ENCODE data around the gene DENND1B. TPM values are rescaled to one million over a fixed set of nuclear protein-coding genes. Genes with fewer than 3 reads are reported as not detected.

DENND1B gene
- total RNA-seq, 4 donors from 2014 or later, result 1.8 to 37.5 (median 19.5) TPM

DNA sequence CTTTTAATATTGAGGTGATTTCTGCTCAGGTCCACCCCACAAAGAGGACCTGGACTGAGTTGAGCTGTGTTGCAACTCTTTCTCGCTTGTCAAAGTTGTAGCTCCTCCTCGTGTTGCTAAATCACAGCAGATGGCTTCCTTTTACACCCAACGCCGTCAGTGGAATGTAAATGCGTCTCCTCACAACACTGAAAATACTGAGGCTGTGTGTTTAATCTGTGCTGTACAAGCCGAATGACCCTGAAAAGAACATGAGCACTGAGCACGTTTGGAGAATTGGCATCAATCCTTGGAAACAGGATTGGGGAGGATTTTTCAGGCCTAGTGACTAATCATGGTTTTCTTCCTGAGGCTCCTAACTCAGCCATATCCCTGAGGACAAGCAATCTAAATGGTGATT lies 311.2 kb downstream of the DENND1B start:
- peak; percentile 36 to 51 for DNase-seq
- TF ChIP-seq POLR2A (IDR thresholded peaks at IDR 0.05), result no peak
- TF ChIP-seq, protein P1, sequence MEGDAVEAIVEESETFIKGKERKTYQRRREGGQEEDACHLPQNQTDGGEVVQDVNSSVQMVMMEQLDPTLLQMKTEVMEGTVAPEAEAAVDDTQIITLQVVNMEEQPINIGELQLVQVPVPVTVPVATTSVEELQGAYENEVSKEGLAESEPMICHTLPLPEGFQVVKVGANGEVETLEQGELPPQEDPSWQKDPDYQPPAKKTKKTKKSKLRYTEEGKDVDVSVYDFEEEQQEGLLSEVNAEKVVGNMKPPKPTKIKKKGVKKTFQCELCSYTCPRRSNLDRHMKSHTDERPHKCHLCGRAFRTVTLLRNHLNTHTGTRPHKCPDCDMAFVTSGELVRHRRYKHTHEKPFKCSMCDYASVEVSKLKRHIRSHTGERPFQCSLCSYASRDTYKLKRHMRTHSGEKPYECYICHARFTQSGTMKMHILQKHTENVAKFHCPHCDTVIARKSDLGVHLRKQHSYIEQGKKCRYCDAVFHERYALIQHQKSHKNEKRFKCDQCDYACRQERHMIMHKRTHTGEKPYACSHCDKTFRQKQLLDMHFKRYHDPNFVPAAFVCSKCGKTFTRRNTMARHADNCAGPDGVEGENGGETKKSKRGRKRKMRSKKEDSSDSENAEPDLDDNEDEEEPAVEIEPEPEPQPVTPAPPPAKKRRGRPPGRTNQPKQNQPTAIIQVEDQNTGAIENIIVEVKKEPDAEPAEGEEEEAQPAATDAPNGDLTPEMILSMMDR (IDR thresholded peaks at IDR 0.05), result no peak
- peak overlapping the region in 1 of 2 donors; percentile 30 for H3K27ac ChIP-seq

DNA sequence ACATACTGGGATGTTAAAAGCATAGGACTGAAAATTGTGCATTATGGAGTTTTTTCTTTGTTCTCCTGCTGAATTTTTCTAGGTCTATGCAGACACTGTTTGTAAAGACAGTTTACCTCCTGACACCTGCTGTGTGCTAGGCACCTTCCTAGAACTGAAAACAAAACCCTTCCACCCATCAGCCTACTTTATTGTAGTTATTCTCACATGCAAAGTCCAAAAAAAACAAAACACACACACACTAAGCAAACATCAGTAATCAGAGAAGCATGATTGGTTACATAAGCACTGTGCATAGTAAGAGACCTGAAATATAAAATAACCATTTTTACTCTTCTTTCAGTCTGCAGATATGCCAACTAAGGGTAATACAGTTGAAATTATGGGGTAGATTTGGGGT lies 312.1 kb downstream of the DENND1B start:
- Histone ChIP-seq H3K4me1 (no peaks in the 10 kb centered on the region), H3K4me3 (no peak overlapping the region), H3K27me3 (no peaks in the 10 kb centered on the region), H3K9me3 (no peaks in the 10 kb centered on the region), H3K27ac (no peak overlapping the region), H3K36me3 (no peaks in the 10 kb centered on the region)
- TF ChIP-seq, protein P1 (IDR thresholded peaks at IDR 0.05), result no peak
- no peak for TF ChIP-seq POLR2A (IDR thresholded peaks at IDR 0.05)
- intact Hi-C loops (cut with DNase I; ENCODE audit: low total_unique reads), result no loop called here
- DNase-seq, result no peak

More for the DNA sequence above, 311.2 kb downstream of the DENND1B start:
- no peak overlapping the region for H3K4me3 ChIP-seq
- H3K9me3 ChIP-seq, result no peaks in the 10 kb centered on the region
- H3K27me3 ChIP-seq, result no peaks in the 10 kb centered on the region
- no peaks in the 10 kb centered on the region for H3K4me1 ChIP-seq
- no peaks in the 10 kb centered on the region for H3K36me3 ChIP-seq
- intact Hi-C loops (cut with DNase I; ENCODE audit: low total_unique reads), result no loop called here

DNA sequence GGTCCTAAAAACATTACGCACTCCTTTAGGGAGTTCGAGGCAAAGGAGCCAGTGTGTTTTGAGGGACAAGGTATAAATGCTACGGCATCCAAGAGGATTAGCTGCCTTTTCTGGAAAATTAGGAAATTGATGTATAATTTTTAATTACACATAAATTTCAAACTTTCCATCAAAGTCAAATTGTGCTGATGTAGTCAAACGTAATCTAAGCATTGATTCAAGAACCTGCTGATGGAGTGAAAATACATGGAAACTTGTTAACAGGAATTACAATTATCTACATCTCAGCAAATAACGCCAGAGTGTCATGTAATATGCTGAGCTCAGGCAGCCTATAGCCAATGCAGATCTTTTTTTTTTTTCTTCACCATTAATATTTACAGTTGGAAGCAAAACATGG lies 312.7 kb downstream of the DENND1B start:
- H3K9me3 ChIP-seq, result no peaks in the 10 kb centered on the region
- no peak for TF ChIP-seq POLR2A (IDR thresholded peaks at IDR 0.05)
- TF ChIP-seq, protein P1 (IDR thresholded peaks at IDR 0.05), result no peak
- no peak for DNase-seq
- H3K4me3 ChIP-seq, result no peak overlapping the region
- H3K36me3 ChIP-seq, result no peaks in the 10 kb centered on the region
- intact Hi-C loops (cut with DNase I; ENCODE audit: low total_unique reads), result no loop called here
- H3K27me3 ChIP-seq, result no peaks in the 10 kb centered on the region
- no peak overlapping the region for H3K27ac ChIP-seq
- no peaks in the 10 kb centered on the region for H3K4me1 ChIP-seq

Small RNA genes within 50 kb of the gene (small RNA-seq; reads per million reads assigned to genes)
- gene RF00019, result not detected

Other genes starting within 250 kb of the DENND1B start
- 10 to 100 TPM in 1 of 4 donors, 1 to 10 TPM in 2, not detected in 1; 1.9 to 11.0 (median 5.0) TPM for gene C1orf53, start 127.2 kb upstream of the DENND1B start, total RNA-seq
- gene LHX9, start 141.9 kb upstream of the DENND1B start, total RNA-seq, result 1 to 10 TPM in 1 of 4 donors, under 1 TPM in 2, not detected in 1; 0.29 to 3.6 (median 0.46) TPM